COLO668 (cell line): ENCODE measurements around the gene PLB1.

Experiments
- DNase-seq: peaks from one replicate; lab custom pipeline; 2025; ENCODE audit not compliant: unreplicated experiment; lab: John Stamatoyannopoulos, UW

PLB1 gene

DNA sequence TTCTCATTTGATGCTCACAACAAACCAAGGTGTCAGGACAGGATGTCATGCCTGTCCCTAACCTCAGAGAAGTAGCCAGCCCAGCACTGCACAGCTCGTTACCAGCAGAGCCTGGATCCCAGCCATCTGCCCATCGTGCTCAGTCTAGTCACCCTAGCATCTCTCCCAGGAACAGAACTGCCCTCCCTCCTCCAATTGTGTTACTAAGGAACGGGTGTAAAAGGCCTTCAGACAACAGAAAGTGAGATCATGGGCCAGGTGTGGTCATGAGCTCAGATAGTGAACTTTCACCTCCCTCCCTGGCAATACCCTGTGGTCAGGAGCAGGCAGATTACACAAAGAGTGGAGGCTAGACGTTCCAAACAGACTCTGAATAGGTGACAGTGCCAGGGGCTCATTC is 144.0 kb downstream of the PLB1 start:
- DNase-seq: peak; percentile 76

DNA sequence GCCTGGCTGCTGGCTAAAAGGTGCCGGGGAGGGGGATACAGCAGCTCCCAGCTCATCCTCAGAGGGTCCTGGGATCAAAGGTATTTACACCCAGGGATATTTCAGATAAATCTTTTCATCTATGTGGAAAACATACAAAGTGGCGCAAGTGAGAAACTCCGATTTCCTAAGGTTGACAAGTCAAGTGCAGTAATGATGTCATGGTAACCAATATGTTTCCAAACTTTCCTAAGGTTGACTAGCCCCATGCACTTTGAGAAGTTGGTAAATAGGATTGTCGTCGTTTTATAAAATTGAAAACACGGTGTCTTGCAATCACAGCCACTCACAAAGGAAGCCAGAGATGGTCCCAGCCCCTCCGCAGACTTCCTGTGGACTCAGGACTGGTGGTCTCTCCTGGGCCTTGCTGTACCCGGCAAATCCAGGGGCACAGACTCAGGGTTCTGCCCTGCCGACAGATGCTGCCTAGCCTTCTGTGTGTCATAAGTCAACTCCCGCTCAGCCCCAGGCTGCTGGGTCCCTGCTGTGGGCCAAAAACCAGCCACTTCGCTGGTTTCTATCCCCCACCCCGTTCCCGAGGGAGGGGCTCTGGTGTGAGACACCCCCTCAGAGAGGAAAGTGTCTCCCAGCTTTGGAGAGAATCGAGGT is 144.5 kb downstream of the PLB1 start:
- no peak for DNase-seq

DNA sequence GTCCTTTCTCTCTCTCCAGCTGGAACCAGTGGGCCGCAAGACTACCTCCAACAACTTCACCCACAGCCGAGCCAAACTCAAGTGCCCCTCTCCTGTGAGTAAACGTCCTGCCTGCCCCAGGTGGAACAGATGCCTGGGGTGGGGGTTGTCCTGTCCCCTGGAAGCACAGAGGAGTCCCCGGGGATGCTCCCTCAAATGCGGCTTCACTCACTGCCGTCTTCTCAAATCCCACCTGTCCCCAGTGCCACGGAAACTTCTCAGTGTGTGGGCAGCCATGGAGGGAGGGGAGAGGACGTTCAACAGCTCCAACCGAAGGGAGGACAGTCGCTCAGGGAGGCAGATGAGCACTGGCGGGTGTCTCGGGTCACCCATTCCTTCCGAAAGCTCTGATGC is 145.0 kb downstream of the PLB1 start:
- no peak for DNase-seq

DNA sequence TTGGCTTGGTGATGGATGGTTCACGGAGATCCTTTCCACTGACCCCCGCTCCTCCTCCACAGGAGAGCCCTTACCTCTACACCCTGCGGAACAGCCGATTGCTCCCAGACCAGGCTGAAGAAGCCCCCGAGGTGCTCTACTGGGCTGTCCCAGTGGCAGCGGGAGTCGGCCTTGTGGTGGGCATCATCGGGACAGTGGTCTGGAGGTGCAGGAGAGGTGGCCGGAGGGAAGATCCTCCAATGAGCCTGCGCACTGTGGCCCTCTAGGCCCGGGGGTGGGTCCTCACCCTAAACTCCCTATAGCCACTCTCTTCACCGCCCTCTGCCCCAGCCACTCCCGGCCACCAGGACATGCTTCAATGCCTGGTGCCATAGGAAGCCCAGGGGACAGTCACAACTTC is 146.9 kb downstream of the PLB1 start:
- DNase-seq: no peak

DNA sequence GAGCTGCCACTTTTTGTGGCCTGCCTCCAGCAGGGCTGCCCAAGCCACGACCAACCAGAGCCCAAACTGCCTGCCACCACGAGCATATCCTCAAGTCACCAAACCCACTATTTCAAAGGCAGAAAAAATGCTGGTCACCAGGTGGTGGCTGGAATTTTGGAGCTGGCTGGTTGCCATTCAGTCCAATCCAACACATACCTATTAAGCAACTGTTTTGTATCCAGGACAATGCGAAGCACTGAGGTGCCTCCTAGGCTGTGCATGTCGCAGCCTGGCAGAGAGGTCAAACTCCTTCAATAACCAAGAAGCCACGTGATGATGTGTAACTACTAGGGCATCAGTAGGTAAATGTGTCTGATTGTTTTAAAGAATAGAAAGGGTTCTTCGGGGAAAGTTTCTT is 147.5 kb downstream of the PLB1 start:
- no peak for DNase-seq

DNA sequence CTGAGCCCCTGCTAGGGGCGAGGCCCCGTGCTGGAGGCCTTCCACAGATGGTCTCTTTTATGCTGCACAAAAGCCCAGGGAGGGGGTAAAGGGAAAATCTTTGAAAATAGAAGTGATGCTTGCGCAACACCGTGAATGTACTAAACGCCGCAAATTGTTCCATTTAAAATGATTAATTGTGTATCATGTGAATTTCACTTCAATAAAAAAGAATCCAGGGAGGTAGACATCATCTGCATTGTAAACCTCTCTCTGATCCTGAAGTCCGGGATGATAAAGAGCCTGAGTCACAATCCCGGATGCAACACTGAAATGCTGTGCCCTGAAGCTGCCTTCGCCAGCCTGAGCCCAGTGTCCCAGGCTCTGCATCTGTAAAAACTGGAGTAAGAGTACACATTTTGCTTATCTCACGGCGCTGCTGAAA is 148.1 kb downstream of the PLB1 start:
- no peak for DNase-seq

DNA sequence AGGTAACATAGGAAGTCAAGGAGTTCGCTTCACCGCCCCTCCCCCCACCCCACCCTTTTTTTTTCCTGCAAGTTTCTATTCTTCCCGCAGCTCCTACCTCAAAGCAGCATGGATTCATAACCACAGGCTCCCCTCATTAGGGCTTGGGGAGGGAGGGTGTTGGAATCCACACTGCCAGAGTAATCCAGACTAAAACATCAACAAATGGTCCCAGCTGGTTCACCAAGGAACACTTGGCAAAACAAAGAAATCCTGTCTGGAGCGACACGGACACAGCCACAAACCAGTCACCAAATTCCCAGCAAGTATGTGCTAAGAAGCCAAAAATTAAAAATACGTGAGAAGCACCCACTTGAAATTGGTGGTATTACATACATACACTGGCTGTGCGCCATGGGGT is 148.9 kb downstream of the PLB1 start:
- no peak for DNase-seq

DNA sequence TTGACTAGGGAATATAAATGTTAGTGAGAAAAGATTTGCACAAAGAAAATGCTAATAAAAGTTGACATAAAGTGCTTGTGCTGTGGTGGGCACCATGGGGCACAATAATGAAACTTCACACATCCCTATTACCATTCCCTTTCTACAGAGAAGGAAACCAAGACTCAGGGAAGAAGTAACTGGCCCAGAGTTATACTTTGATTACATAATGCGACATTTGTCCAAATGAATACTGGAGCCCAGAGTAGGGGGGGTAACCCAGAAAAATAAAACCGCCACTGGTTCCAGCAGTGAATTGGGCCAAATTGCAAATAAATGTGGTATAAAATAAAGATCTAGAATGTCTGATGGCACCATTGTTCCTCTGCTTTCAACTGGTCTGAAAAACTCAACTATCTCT is 149.7 kb downstream of the PLB1 start:
- no peak for DNase-seq

DNA sequence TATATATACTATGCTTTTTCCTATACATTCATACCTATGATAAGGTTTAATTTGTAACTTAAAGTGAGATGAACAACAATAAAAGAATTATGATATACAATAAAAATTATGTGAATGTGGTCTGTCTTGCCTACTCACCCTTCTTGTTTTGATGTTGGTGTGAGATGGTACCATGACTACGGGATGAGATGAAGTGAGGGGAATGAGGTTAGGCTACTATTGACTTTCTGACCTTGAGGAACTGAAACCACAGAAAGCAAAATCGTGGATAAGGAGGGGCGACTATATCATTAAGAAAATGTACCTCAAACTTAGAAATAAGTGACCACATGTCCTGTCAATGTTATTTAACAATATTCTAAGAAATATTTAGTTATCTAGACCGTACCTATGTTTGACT is 151.8 kb downstream of the PLB1 start:
- DNase-seq: no peak

DNA sequence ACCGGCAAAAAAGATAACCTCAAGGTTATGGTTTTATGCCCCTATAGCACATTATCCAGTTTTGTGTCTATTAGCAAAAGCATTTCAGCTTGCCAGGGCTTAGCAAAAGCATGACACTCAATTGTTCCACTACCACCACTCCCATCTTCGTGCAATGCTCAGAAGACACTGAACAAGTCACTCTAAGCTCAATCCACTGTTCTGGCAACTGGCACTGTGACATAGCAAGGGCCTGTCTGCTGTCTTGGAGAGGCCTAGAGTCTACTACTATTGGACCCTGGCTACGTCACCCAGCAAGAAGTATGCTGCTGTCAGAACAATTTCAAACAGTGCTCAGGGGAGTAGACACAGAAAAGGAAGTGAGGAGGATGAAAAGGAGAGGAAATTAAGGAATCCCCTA is 152.3 kb downstream of the PLB1 start:
- no peak for DNase-seq

DNA sequence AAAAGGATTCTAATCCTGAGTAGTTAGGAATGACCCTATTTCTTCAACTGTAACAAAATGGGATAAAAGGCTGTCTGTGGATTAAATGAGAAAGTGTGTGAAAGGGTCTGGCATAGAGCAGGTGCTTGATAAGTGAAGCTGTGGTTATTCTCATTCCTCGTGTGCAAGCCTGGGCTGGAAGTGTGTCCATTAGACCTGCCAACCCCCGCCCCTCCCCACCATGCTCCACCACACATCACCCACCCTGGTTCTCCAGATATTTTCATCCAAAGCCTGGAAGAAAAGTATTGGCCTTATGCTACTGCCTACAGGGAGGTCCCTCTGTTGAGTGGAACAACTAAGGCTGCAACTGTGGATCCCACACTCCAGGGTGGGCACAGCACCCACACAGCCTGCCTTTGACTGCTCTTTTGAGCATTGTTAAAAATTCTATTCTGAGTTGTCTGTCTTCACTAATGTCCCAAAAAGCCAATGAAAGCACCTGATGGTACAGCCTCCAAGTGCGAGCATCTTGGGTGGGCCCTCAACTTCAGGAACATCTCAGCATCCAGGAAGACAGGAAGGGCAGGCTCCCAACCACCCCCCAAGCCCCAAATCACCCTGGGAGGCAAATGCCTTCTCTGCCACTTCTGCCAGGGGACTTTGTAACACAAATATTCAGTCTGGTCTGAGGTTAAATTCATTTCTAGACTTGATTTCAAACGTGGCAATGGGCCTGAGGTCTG is 153.0 kb downstream of the PLB1 start:
- DNase-seq: no peak

DNA sequence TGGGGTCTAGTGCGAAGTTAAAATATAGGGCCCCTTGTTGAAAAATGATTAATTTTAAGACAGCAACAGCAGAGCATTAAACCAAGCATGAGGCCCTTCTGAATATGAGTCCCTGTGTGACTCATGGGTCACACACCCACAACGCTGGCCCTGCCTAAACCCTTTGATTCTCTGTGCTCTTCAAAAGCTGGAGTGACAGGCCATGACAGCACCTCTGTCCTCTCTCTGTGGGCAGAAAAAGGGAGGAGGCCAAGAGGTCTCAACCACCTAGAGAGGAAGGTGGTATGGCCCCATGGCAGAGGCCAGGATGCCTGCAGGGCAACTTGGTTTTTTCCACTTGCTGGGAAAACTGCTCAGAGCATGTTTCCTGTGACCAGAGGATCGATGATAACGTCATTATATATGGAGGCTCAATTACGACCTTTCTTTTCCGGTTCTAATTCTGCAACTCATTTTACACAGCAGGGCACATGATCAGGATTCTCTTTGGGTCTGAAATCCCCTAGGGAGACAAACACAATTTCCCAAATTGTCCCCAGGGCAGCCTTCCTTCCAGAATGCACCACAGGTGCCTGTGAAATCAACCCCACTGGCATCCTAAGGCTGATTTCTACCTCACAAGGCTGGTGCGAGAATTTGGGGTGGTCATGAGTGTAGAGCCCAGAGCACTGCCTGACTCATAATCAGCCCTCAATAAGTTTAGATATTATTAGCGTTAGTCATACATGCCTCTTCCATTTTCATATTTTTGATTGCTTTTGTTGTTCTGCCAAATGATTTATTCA is 153.8 kb downstream of the PLB1 start:
- DNase-seq: no peak

DNA sequence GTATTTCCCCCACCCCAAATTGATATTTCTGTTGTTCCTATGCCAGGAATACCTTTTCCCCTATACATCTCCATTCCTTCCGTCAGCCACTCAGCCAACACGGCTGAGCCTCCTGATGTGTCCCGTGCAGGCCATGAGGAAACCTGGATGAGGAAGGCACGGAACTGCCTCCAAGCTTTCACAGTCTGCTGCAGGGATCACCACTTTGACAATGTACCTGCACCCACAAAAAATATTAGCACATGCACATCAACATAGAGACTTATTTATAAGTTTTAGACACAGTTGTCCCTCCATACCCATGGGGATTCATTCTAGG is 154.4 kb downstream of the PLB1 start:
- no peak for DNase-seq

DNA sequence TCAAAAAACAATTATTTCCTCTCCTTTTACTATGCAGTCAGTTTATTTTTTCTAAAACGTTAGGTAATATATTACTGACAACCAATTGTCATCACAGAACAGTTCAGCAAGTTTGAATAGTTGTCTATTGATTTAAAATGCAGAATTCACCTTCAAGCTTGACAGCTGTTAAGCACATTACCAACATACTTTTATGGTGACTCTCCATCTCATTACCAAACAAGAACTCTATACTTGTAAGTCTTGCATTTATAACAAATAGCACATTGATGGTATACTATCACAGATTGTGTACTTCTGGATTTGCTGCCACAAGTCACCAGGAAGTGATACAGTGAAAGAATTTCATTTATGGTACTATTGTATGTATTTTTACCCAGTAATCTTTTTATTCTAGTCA is 156.4 kb downstream of the PLB1 start:
- no peak for DNase-seq

DNA sequence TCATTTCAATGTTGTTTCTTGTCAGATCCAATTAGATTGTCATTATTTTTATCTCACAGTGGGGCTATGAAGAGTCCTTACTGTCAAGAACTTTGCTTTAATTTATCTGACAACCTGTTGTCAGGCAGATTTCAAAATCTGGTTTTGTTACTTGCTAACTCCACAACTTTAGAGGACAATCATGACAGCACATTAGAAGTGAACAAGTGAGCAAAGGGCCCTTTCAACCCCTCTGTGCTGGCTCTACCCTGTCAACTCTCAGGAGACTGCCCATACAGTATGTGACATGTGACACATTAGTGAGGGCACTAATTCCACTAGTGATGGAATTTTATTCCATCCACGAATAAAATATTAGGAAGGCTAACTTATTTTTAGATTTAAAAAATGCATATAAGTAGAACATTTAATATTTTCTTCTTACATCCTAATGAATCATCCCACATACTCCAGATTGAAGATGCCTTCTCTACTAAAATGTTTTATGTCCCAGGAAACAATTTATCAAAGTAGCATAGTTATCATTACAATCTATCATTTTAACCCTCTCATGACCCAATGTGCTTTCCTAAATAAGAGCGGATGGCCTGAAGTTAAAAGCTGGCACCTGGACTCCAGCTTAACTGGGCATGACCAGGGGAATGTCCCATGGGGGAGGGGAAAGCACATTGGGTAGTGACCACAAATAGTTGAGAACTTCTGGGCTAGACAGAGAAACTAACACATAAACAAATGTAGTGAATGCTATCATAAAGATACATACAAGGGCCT is 158.2 kb downstream of the PLB1 start:
- DNase-seq: no peak

DNA sequence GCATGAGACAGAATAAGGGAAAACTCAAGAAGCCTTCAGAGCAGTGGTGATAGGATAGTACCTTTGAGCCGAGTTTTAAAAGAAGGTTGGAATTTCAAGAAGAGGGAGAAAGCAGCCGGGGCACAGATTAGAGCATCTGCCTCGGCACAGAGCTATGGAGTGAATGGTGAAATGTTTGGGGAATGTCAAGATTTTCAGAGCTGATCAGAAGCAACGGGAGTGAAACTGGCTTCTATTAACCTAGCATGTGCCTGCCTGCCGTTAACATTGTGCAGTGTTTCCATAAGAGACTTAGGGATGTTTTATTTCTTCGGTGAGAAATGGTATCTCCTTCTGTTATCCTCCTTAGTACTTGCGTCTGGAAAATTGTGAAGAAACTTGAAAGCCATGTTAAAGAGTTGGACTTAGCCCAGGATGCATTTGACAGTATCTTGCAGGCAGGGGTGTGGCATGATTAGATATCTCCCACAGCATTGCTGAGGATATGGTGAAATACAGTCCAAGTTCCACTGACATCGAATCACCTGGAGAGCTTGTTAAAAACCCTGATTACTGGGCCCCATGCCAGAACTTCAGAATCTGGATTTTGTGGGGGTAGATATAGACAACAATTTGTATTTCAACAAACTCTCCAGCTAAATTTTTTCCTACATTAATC is 158.9 kb downstream of the PLB1 start:
- no peak for DNase-seq

DNA sequence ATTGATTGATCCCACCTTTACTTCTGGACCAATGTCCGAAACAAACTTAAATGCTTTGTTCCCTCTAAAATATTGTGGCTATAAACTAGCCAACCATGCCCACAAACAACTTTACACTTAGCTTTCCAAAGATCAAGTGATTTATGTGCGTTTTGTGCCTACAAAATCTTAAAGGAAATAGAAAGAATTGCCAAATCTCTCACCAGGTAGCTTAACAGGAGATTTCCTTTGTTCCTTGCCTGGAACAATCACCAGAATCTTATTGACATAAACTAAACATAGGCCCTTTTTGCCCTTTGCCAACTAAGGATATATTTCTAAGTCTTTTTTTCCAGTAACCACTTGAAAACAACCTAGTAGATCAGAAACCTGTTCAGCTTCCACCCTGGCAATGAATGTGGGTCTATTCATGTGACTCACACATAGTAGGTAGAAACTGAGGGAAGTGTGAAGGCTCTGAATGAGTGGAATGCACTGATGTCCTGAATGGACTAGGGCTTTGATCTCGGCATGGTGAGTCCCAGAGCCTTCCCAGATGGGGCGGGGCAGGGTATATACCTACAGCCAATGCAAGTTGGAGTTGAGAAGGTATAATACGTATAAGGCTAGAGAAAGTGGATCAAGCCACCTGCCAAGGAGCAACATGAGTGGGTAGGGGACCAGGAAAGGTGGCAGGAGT is 161.2 kb downstream of the PLB1 start:
- DNase-seq: no peak

DNA sequence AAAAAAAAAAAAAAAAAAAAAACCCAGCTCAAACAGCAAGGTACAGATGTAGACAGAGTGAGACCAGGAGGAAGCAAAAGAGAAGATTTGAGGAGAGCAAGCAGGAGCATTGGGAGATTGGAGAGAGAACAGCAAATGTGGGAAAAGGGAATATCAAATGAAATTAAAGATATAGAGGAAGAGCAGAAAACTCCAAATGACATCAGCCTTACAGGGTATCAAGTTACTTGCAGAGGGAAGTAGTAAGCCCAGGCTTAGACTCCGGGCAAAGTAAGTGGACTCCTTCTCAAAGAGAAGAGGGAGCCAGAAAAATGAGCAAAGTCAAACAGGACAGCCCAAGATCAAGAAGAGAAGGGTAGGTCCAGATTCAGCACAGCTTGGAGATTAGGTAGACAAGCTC is 162.5 kb downstream of the PLB1 start:
- no peak for DNase-seq

DNA sequence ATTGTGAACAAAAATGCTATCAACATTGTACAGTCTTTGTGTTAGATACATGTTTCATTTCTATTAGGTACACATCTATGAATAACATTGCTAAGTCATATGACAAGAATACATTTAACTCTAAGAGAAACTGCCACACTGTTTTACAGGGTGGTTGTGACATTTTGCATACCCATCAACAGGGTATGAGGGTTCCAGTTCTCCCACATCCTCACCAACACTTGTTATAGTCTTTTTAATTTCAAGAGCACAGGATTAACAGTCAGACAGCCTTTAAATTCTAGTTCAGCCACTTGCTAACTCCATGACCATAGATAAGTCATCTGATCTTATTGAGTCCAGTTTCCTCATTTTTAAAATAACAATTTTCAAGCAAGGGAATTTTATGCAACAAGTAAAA is 163.3 kb downstream of the PLB1 start:
- no peak for DNase-seq

DNA sequence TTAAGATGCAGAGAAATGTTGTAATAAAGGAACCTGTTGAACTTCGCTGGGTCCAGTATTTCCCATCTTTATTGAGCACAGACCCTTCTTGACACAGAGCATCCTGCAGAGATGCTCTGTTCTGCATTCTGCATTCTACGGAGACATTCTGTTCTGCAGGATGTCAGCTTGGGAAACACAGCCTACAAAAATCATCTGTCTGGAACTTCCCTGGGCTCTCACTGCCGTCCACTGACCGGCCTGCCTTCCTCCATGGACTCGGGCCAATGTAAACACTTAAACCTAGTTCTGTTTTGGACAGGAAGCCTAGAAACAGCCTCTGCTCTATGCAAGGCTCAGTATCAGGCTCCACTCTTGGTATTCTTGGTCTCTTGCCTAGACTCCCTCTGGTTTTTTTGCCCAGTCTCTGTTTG is 165.7 kb downstream of the PLB1 start:
- DNase-seq: peak; percentile 62

DNA sequence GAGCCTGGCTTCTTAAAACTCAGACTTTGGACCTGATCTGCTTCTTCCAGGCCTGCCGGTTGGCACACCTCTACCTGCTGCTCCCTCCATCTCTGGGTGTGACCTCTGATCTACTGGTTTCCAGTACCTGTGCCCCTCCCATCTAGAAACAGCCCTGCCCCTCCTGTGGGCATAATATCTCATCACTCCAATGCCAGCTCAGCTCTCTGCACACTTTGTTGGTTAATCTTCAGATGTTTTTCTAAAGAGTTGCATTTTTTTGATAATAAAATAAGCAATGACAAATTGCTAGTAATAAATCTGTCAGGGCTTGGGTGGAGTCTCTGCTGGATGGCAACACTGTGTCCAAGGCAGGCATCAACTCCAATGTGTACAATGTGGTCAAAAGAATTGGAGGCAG is 166.2 kb downstream of the PLB1 start:
- peak; percentile 39 for DNase-seq
